Stimulated activated CD4-positive, alpha-beta T cell treated with anti-CD3 and anti-CD28 coated beads, Interleukin-2, amount 100 ng/mL, for 4 hours (primary cell): ENCODE data around the gene SPRYD3.
"Not testable (repeated sequence)": the region's sequence is repeated elsewhere in the genome, so short reads cannot be mapped to it uniquely, and the experiment has no call there.

Experiments used
- DNase-seq: peaks from one replicate; pipeline ENCODE4 v3.0.0-alpha.2; 2020; ENCODE audit warnings: low read depth

Gene SPRYD3

DNA sequence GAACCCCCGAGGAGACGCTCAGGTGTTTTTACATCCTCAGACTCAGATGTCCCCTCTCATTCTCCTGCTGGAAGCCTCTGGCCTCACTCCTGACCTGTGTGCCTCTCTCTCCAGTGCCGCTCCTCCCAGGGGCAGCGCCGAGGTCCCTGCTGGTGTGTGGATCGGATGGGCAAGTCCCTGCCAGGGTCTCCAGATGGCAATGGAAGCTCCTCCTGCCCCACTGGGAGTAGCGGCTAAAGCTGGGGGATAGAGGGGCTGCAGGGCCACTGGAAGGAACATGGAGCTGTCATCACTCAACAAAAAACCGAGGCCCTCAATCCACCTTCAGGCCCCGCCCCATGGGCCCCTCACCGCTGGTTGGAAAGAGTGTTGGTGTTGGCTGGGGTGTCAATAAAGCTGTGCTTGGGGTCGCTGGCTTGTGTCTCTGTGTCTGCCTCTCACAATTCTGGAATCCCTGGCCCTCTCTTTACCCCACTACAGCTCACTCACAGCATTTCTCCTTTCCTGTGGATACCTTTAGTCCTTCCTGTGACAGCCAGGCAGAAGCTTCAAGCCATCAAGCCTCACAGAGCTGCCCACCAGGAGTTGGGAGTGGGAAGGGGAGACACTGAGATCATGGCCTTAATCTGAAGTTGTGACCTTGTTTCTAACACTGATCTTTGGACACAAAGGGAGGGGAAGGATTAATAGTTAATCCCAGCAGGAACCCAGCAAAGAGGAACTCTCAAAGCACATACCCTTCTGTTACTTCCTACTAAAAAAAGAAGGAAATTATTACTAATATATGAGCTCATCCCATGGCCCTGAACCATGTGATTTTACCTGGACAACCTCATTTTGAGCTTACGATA is 23.0 kb upstream of the SPRYD3 start:
- DNase-seq = no peak

DNA sequence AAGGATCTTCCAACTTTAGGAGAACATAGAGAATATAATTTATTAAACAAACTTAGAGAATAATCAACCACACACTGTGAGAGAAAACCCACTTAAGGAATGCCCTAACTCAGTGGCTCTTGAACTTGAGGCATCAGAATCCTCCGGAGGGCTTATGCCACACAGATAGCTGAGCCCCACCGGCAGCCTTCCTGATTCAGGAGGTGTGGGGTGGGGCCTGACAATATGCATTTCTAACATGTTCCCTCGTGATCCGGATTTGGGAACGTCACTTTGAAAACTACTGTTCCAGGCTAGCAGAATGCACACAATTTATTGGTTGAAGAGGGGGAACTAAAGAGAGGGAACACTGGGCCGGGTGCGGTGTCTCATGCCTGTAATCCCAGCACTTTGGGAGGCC is 22.1 kb upstream of the SPRYD3 start:
- no peak for DNase-seq

DNA sequence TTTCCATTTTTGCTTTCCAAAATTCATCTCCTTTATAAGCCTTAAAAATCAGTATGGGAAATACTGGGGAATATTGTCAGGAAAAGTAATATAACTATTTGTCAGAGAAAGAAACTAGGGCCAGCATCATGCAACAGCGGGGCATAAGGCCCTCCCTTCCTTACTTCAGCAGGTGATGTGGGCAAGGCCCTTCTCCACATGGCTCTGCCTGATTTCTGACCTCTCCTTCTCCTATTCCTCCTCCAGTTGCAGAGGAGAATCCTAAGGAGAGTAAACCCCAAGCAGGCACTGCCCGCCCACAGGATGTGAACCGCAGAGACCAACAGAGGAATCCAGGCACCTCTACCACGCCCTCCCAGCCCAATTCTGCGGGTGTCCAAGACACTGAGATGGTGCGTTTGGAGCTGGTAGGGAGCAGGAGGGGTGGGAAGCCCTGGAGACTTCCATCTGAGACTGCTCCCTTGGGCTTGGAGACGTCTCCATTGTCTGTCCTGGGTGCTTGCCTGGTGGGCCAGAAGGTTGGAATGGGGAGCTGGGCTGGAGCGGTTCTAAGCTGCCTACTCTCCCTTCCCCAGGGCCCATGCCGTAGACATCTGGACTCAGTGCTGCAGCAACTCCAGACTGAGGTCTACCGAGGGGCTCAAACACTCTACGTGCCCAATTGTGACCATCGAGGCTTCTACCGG is 21.4 kb upstream of the SPRYD3 start:
- no peak for DNase-seq

DNA sequence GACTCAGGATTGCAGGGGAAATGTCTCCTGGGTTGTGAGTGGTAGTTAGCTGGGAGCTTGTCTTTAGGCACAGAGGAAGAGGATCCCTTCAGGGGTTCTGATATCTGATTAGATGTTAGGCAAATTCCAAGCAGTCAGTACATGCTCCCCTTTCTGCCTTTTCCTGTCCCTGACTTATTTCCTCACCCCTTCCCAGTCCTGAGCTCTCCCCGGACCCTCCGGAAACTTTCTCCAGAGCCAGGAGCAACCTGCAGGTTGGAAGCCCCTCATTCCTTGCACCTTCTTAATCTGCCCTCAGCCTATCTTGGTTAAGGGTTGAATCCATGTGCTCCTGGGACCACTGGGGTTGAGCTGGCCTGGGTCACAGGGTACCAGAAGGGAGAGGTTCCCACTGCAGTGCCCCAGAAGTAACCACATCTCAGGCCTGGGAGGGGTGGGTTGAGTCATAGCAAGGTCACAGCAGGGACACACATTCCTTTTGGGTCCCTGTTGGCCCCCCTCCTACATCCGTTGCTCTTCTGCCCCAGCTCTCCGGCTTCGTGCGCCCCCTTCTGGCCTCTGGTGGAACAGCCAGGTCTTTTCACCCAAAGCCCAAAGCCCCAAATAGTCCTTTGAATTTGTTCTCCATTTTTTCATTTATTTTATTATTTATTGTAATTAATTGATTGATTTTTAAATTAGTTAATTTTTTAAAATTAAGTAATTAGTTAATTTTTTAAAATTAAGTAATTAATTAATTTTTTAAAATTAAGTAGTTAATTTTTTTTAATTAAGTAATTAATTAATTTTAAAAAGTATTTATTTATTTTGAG is 20.1 kb upstream of the SPRYD3 start:
- DNase-seq = peak; percentile 78

DNA sequence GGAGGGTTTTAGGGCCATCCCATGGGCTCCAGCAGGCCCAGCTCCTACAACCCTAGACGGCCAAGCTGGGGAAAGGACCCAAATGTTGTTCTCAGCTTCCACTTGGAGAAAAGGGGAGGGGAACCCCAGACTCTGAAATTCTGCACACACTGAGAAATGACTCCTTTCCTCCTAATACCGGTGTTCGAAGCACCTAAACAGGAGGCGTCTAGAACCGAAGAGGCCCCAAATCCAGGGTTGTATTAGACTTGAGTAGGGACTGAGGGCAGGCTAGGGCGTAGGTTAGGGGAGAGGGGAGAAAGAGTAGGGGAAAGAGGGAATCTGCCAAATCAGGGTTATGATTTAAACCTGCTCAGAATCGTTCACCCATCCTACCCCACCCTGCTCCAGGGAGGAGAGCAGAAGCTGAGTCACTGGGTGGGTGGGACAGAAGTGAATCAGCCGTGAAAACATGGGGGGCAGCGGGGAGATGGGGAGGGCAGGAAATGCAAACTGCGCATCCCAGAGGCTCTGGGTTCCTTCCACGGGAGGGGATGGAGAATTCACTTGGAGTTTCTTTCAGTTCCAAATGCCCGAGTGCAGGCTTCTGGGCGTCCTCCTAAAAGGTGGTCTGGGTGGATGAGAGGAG is 19.3 kb upstream of the SPRYD3 start:
- DNase-seq = no peak

DNA sequence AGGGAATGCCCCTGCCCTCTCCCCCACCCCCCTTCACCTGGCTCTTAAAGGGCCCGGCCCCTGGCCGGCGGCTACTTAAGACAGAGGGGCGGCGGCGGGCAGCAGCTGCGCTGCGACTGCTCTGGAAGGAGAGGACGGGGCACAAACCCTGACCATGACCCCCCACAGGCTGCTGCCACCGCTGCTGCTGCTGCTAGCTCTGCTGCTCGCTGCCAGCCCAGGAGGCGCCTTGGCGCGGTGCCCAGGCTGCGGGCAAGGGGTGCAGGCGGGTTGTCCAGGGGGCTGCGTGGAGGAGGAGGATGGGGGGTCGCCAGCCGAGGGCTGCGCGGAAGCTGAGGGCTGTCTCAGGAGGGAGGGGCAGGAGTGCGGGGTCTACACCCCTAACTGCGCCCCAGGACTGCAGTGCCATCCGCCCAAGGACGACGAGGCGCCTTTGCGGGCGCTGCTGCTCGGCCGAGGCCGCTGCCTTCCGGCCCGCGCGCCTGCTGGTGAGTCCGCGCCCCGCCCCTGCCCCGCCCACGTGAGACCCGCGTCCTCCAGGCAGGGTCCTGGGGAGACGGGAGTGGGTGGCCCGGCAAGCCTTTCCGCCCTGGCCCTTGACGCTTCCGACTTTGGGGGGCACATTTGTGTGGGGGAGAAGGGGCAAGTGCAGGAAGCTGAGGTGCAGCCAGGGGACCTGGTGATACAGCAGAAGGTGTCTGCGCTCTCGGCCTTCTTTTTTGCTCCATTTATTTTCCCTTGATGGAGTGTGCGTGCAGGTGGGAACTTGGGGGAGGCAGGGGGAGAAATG is 18.6 kb upstream of the SPRYD3 start, which contains the start of gene IGFBP6:
Gene IGFBP6, plus strand, starts transcription at position 104 of the 790 bp plus-strand sequence. Its CDS starts 51 bp downstream, at position 155.
- DNase-seq = peak; percentile 28

DNA sequence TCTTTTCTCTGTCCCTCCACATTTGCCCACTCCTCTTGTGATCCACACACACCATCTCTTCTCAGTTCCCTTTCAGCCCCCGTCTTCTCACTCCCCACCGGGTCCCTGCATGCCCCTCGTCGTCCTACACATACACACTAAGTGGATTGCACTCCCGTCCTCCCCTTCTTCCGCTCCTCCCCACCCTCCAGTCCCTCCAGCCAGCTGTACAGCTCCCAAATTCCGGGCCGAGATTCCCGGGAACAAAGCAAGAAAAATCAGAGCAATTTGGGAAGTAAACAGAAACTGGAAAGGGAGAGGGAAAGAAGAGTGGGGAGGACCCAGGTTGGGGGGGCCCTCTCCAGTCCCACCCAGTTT is 18.0 kb upstream of the SPRYD3 start:
- no peak for DNase-seq

DNA sequence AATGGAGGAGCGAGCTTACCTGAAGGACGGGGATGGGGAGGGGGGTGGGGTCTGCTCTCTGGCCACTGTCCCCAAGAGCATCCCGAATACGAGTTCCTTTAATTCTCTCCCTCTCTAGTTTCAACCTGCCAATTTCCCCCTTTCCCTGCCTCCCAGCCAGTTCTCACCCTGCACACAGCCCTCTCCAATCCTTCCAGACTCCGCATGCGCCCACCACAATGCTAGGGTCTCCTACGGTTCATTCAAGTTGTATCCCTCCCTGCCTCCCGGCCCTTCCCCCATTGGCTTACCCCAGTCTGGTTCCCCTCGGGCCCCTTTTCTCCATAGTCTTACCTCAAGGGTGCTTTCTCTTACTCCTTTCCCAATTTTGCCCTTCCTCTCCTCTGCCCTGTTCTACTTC is 17.6 kb upstream of the SPRYD3 start:
- no peak for DNase-seq

DNA sequence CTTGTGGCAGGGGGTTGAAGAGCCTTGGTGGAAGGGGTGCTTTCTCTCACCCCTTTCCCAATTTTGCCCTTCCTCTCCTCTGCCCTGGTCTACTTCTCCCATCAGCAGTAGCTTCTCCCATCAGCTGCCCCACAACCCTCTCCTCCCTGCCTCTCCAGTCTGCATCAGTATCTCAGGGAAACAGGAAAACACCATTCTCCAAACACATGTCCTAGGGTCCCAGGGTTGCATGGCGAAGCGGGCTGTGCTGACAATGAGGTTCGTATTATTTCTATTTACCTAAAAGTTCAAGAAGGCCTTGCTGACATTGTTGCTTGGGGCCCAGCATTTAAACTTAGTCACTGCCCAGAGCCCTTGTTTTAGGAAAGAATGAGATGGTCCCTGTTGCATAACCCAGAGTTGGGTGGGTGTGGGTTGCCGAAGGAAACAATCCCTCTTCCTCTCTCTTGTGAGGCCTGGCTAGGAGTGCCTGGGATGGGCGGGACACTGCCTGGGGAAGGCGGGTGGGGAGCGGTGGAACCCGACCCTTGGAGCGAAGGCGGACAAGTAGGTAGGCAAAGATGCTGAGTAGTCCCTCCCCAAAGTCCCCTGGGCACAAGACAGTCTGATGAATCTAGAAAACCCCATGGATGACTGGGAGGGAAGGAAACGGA is 17.0 kb upstream of the SPRYD3 start:
- DNase-seq = no peak

DNA sequence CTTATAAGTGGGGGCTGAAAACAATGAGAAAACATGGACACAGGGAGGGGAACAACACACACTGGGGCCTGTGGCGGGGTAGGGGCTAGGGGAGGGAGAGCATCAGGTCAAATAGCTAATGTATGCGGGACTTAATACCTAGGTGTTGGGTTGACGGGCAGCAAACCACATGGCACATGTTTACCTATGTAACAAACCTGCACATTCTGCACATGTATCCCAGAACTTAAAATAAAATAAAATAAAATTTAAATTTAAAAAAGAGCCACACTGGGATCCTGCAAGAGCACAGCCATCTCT is 16.4 kb upstream of the SPRYD3 start:
- not testable (repeated sequence) for DNase-seq

DNA sequence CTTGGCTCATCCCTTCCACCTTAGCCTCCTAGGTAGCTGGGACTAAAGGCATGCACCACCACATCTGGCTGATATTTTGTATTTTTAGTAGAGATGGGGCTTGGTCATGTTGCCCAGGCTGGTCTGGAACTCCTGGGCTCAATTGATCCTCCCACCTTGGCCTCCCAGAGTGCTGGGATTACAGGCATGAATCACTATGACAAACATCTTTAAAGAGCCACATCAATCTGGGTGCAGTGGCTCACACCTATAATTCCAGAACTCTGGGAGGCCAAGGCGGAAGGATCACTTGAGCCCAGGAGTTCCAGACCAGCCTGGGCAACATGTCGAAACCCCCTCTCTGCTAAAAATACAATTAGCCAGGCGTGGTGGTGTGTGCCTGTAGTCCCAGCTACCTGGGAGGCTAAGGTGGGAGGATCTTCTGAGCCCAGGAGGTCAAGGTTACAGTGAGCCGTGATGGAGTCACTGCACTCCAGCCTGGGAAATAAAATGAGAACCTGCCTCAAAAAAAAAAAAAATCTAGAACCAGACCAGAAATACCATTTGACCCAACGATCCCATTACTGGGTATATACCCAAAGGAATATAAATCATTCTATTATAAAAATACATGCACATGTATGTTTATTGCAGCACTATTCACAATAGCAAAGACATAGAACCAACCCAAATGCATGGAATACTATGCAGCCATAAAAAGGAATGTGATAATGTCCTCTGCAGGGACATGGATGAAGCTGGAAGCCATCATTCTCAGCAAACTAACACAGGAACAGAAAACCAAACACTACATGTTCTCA is 15.8 kb upstream of the SPRYD3 start:
- not testable (repeated sequence) for DNase-seq

DNA sequence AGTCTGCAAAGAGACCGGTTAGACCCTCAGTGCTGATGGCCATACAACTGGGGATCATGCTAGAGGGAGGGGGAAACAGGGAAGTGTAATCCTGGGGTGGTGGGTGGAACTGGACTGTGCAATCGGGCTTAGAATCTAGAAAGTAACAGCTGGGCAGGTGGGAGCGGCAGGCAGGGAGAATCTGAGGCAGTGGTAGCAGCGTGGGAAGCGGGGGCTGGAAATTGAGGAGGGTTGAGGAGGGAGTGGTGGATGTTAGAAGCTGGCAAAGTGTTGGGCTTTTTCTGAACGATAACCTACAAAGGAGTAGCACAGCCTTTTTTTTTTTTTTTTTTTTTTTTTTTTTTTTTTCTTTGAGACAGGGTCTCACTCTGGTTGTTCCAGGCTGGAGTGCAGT is 15.2 kb upstream of the SPRYD3 start:
- no peak for DNase-seq

DNA sequence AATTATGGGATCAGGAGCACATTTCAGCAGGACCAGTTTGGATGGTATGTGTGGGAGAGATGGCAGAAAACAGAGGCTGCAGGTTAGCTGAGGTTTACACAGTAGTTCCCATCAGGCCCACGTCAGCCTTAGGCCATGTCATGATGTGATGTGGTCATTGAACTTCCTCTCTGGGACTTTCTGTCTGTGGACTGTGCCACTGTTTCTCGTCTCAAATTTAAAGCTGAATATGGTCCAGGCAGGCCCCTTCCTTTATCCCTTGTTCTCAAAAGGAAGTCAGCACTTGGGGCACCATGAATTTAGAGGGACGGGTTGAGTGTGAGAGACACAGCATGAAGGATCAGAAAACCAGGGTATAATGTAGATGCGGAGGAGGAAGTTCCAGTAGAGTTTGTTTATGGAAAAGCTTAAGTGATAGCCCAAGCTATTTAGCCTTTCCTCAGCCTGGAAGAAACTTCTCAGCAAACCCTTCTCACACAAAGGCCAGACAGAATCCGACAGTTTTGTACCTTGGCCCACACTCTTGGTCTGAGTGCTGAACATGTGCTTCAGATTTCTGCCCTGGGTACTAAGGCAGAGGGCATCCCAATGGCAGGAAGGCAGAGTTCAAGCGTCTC is 14.7 kb upstream of the SPRYD3 start:
- DNase-seq = no peak

DNA sequence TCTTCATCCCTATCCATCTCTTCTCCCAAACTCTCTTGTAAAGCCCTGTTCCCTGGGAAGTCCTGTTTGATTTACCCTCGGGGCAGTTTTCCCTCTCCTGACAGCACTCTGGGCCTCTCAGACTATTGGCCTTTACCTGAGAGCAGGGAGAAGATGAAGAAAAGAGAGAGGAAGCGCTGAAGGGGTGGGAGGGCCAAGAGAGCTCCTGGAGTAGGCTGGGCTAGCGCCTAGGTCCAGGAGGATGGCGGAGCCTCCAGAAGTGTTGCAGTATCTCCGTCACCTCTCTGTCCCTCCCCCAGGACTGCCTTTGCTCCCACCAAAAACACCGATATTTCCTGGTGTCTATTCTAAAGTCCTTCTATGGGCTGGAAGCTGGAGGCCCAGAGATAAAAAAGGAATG is 12.6 kb upstream of the SPRYD3 start:
- DNase-seq = no peak

DNA sequence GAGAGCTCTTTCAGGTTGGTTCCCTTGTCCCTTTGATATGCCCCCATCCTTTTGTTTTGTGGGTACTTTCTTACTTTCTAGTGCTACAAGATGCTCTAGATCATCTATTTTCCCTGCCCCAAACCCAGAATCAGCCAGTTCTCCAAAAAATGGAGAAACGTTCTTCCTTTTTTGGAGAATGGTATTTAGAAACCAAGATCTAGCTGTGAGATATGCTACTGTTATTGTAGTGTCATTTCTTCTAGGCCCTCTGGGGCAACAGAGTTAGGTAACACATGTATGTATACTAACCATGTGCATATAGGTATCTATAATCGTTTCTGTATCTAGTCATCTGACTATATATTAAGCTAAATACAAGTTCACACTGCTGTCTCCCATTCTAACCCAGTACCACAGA is 11.4 kb upstream of the SPRYD3 start:
- no peak for DNase-seq

DNA sequence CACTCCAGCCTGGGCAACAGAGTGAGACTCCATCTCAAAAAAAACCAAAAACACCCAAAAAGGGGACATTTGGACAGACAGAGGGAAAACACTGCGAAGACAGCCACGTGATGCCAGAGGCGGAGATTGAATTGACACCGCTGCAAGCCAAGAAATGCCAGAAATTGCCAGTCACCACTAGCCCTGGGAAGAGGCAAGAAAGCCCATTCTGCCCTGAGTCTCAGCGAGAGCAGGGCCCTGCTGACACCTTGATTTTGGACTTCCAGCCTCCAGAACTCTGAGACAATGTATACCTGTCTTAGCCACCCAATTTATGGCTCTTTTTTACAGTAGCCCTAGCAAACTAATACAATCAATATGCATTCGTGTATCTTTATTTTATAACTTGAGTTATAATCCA is 10.9 kb upstream of the SPRYD3 start:
- DNase-seq = no peak

DNA sequence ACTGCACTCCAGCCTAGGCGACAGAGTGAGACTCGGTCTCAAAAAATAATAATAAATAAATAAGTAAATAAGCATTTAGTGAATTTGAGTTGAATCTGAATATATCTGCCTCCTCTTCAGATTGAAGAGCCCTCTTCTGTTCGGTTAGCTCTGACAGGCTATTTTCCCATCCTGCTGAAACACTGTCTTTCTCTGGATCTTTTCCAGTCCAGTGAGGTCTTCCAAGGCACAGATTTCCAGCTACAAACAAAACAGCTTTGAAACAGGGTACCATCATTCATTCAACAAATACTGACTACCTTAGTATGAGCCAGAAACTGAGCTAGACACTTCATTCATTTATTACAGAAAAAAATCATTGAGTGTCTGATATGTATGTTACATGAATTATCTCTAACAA is 7.2 kb upstream of the SPRYD3 start:
- no peak for DNase-seq

DNA sequence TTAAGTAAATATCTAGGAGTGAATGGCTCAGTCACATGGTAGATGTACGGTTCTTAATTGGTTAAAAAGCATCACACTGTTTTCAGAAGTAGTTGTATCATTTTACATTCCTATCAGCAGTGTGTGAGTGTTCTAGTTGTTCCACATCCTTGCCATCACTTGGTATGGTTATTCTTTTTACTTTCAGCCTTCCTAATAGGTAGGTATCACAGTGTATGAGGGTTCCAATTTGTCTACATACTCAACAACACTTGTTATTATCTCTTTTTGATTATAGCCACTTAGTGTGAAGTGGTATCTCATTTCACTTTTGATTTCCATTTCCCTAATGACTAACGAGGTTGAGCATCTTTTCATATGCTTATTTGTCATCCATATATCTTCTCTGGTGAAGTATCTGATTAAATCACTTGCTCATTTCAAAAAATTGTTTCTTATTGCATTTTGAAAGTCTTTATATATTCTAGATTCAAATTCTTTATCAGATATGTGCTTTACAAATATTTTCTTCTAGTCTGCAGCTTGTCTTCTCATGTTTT is 3.5 kb upstream of the SPRYD3 start:
- DNase-seq = no peak

DNA sequence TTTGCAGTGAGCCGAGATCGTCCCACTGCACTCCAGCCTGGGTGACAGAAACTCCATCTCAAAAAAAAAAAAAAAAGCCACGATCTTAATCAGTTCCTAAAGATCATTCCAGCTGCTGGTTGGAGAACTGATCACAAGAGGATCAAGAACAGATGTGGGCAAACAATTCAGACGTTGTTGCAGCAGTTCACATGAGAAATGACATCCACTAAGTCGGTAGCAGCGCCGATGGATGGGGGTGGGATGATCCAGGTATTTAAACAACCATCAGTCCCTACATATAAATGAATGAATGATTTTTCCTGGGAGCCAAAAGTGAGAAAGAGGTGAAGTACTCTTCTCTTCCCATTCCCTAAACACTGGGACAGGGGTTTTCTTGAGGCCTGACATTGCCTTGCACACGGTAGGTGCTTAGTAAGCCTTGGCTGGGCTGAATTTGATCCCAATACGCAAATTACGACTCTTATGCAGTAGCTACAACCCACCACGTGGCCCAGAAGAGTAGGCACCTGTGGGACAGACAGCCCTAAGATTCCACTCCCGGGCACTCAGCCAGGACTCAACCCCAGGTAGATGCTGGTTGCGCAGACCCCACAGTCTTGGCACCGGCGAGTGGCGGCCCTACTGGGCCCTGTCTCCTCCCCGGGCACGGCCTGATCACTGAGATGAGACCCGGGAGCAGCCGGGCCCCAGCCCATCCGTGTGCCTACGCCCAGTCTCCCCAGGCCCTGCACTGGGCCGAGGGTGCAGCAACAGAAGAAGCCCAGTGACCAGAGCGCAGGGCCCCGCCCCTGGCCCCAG is 565 bp downstream of the SPRYD3 start:
- DNase-seq = peak; percentile 10
